ENCODE data around the gene ST14.

DNA sequence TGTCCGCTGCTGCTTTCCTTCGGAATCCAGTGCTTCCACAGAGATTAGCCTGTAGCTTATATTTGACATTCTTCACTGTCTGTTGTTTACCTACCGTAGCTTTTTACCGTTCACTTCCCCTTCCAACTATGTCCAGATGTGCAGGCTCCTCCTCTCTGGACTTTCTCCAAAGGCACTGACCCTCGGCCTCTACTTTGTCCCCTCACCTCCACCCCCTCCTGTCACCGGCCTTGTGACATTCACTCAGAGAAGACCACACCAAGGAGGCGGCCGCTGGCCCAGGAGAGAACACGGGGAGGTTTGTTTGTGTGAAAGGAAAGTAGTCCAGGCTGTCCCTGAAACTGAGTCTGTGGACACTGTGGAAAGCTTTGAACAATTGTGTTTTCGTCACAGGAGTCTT is 15.4 kb upstream of the ST14 start:
- TF ChIP-seq EZH2phosphoT487 (IDR thresholded peaks at IDR 0.05; ENCODE audit: insufficient read depth, low read depth) (no peak), EZH2 (IDR thresholded peaks at IDR 0.05; ENCODE audit: insufficient read depth, poor library complexity, severe bottlenecking) (no peak)
